GM12891 (cell line): ENCODE measurements around the gene PIK3C3.

Experiments used
- PAX5 ChIP-seq: IDR thresholded peaks from 2 replicates; pipeline ENCODE4 v1.6.1; 2011; ENCODE audit warnings: low read length, moderate library complexity, mild to moderate bottlenecking; ENCODE audit not compliant: insufficient read depth, severe bottlenecking
- POLR2A ChIP-seq: IDR thresholded peaks from 2 replicates; pipeline ENCODE4 v1.6.1; 2011; ENCODE audit warnings: low read depth, low read length, control low read depth
- POLR2AphosphoS5 ChIP-seq: IDR thresholded peaks from 2 replicates; pipeline ENCODE4 v1.6.1; 2011; ENCODE audit warnings: low read depth, low read length, control low read depth
- POU2F2 ChIP-seq: IDR thresholded peaks from 2 replicates; pipeline ENCODE4 v1.6.1; 2011; ENCODE audit warnings: low read depth, mild to moderate bottlenecking, control low read depth, low read length, moderate library complexity
- SPI1 ChIP-seq: IDR thresholded peaks from 2 replicates; pipeline ENCODE4 v1.6.1; 2011; ENCODE audit warnings: low read depth, low read length, control low read depth
- TAF1 ChIP-seq: IDR thresholded peaks from 2 replicates; pipeline ENCODE4 v1.6.1; 2011; ENCODE audit warnings: low read depth, low read length, control low read depth

- TF ChIP-seq POLR2A, result no peak
- no peak for TF ChIP-seq TAF1
- no peak for TF ChIP-seq SPI1
- TF ChIP-seq POLR2AphosphoS5, result no peak
- TF ChIP-seq PAX5, result no peak
- no peak for TF ChIP-seq POU2F2
Measured at GRCh38 chr18:42005782-42006181, 50.7 kb downstream of the PIK3C3 start.
